Stomach (tissue), 4 donors: Measurements from ENCODE around the gene DNAH17.

Source experiments
- CTCF ChIP-seq, 7 experiments: fragments of 450-650 bp in 4 of 7; fragments of 200-600 bp in 3 of 7; sonication (generic) in 3 of 7; IDR thresholded peaks; one replicate each; pipeline ENCODE4 v1.5.1; 2016 to 2019; ENCODE audit warnings: antibody characterized with exemption in 7 of 7, control low read depth in 2 of 7, mild to moderate bottlenecking in 1 of 7
- POLR2A ChIP-seq, 4 donors: fragments of 450-650 bp; IDR thresholded peaks; one replicate each; pipeline ENCODE4 v1.6.1; 2016; ENCODE audit warnings: antibody characterized with exemption in 4 of 4, control low read depth in 2 of 4, mild to moderate bottlenecking in 1 of 4, moderate library complexity in 1 of 4

- TF ChIP-seq CTCF (IDR thresholded peaks at IDR 0.05): no peak
- no peak for TF ChIP-seq POLR2A (IDR thresholded peaks at IDR 0.05)
Observed at GRCh38 chr17:78596871-78597764, 19.9 kb upstream of the DNAH17 start.
